Uterus (tissue), 2 donors: ENCODE measurements around the gene UTP11.

Source experiments
- POLR2A ChIP-seq, 2 donors: fragments of 450-650 bp; IDR thresholded peaks; one replicate each; pipeline ENCODE4 v1.6.1; 2016; ENCODE audit warnings: antibody characterized with exemption in 2 of 2, mild to moderate bottlenecking in 1 of 2, moderate library complexity in 1 of 2
- TF ChIP-seq, protein P1 (sequence below), 4 experiments: fragments of 200-600 bp in 2 of 4; fragments of 450-650 bp in 2 of 4; sonication (generic) in 2 of 4; IDR thresholded peaks; one replicate each; pipeline ENCODE4 v1.5.1; 2016 to 2019; ENCODE audit warnings: antibody characterized with exemption in 4 of 4, mild to moderate bottlenecking in 2 of 4, moderate library complexity in 1 of 4

DNA sequence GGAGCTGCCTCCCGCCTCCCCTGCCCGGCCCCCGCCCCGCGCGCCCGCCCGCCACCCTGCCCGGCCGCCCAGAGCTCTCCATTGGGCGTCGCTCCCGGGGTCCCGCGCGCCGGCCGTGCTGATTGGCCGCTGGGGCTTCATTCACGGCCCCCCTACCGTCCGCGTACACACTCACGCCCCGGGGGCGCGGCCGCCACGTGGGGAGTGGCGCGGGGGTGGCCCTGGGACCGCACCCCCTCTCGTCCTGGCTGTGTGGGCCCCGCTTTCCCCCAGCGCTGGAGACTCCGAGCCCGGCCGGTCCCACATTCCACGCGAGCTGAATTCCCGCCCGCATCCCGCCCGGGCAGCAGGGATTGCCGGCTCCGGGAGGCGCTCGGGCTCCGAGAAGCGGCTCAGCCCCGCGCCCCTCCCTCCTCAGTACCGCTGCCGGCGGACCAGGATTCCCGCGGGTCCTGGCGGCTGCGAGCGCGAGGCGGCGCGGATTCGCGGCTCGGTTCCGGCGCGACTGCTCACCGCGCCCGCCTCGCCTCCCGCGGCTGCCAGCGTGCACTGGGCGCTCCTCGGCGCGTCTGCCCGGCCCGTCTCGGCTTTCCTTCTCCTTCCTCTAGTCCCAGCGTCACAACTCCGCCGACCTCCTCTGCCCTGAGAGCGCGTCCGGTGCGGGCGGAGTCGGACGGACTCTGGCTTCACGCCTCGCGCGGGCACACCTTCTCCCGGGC is 34.5 kb downstream of the UTP11 start:
- TF ChIP-seq, protein P1, sequence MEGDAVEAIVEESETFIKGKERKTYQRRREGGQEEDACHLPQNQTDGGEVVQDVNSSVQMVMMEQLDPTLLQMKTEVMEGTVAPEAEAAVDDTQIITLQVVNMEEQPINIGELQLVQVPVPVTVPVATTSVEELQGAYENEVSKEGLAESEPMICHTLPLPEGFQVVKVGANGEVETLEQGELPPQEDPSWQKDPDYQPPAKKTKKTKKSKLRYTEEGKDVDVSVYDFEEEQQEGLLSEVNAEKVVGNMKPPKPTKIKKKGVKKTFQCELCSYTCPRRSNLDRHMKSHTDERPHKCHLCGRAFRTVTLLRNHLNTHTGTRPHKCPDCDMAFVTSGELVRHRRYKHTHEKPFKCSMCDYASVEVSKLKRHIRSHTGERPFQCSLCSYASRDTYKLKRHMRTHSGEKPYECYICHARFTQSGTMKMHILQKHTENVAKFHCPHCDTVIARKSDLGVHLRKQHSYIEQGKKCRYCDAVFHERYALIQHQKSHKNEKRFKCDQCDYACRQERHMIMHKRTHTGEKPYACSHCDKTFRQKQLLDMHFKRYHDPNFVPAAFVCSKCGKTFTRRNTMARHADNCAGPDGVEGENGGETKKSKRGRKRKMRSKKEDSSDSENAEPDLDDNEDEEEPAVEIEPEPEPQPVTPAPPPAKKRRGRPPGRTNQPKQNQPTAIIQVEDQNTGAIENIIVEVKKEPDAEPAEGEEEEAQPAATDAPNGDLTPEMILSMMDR (IDR thresholded peaks at IDR 0.05), result peak in 2 of 4 experiments; percentile 9 to 11
- no peak for TF ChIP-seq POLR2A (IDR thresholded peaks at IDR 0.05)
